ENCODE results near the gene ASF1B. TPM values are rescaled to one million over a fixed set of nuclear protein-coding genes. Genes with fewer than 3 reads are reported as not detected.
"Not testable (repeated sequence)": the region's sequence is repeated elsewhere in the genome, so short reads cannot be mapped to it uniquely, and the experiment has no call there.

The ASF1B gene
- total RNA-seq, 1 experiment from 2014 or later = 86.6 TPM

DNA sequence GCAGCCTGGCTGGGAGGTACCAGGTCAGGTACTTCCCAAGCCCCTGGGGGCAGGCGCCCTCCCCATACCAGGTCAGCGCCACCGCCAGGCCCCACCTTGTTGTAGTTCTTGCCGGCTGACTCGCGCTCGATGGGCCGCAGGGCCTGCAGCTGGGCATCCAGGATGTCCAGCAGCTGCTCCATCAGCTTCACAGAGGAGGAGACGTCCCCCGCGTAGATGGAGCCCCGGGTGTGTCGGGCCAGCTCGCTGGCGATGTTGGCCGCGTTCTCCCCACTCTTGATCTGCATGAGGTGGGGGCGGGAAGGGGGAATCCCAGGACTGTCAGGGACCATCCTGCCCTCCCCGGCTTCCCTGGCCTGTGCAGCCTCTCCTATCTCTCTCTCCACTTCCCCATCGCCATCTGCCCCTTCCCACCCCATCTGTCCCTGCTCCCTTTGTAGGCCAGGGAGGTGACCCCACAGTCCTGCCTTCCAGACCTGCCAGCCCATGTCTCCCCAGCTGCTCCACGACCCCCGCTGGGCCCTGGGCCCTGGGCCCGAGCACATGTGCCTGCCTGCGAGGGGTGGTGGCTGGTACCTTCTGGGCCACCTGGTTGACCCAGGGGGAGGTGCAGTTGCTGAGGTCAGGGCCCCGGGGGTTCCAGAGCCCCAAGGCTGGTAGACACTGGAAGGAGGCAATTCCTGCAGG lies 23.8 kb upstream of the ASF1B start:
- no peak for DNase-seq (ENCODE audit: low read depth)

GRCh38 chr19:14159059-14159458 lies 22.7 kb upstream of the ASF1B start:
- DNase-seq (ENCODE audit: low read depth) = no peak

- no peak for DNase-seq (ENCODE audit: low read depth)
These were observed 22.1 kb upstream of the ASF1B start for GRCh38 chr19:14158276-14159023.

- no peak for DNase-seq (ENCODE audit: low read depth)
These were observed 20.8 kb upstream of the ASF1B start for GRCh38 chr19:14156971-14157717.

DNA sequence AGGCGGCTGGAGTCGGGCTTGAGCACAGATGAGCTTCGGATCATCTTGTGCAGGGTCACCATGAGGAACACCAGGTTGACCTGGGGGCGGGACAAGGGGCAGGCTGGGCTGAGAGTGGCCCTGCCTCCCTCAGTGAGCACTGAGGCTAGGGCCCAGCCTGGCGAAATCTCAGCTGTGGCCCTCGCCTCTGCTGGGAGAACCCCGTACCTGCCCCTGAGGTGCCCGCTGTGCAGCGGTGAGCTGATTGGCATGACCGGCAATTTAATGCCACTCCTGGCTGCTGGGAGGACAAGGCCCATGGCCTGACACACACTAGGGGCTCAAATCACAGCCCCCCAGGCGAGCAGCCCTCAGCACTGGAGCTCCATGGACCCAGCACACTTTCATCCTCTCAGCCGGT lies 19.7 kb upstream of the ASF1B start:
- no peak for DNase-seq (ENCODE audit: low read depth)

GRCh38 chr19:14155371-14155770 lies 19.0 kb upstream of the ASF1B start:
- no peak for DNase-seq (ENCODE audit: low read depth)

GRCh38 chr19:14152713-14153112 lies 16.3 kb upstream of the ASF1B start:
- no peak for DNase-seq (ENCODE audit: low read depth)

DNA sequence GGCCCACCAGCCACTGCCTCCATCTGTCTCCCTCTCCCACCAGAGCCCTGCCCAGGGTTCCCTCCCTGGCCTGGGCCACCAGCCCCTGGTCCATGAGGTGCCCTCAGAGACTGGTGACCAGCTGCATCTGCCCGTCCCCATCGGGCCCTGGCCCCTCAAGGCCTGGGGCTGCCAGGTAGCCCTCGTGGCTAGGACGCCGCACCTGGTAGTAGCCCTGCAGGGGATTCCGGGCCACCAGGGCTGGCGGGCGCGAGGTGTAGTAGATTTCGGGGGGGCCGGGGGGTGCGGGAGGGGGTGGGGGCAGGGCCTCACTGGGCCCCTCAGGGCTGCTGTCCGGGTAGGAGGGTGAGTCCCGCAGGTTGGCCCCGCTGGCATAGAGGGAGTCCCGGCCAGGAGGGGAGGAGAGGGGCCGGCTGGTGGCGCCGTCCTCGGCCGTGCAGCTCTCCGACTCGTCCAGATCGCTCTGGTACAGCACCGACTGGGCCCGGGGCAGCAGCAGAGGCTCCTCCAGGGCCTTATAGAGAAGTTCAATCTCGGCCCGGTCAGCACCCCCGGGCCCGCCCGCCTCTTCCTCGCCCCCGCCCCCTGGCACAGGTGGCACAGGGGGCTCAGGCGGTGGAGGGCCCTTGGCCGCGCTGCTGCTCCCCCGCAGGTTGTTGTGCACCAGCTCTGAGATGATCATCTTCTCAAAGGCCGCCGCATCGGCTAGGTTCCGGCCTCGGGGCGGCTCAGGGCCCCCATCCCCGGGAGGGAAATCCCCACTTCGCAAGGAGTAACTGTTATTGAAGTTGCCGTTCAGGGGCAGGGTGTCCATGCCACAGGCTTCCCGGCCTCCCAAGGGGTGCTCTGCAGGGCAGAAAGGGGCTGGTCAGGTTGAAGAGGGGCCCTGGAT lies 14.6 kb upstream of the ASF1B start:
- DNase-seq (ENCODE audit: low read depth) = no peak

GRCh38 chr19:14150041-14150769 lies 13.8 kb upstream of the ASF1B start:
- DNase-seq (ENCODE audit: low read depth) = no peak

DNA sequence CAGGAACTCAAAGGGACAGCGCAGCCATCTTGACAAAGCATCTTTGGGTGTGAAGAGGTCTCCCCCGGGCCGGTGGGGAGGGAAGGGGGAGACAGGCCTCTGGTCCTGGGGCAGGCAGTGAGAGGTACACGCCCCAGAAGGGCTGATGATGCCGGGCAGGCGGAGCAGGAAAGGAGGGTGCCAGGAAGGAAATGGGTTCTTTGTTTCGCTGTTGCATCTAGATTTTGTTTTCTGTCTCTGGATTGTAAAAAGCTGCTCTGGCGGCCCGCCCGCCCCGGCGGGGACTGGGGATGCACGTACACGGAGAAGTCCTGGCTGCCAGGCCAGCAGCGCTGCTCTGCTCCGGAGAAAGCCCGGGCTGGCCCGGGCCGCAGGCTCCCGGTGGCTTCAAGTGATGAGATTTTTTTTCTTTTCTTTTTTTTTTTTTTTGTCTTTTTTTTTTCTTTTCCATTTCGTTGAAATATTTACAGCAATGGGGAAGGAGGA lies 13.2 kb upstream of the ASF1B start:
- DNase-seq (ENCODE audit: low read depth) = no peak

GRCh38 chr19:14148751-14149410 lies 12.5 kb upstream of the ASF1B start:
- DNase-seq (ENCODE audit: low read depth) = no peak

DNA sequence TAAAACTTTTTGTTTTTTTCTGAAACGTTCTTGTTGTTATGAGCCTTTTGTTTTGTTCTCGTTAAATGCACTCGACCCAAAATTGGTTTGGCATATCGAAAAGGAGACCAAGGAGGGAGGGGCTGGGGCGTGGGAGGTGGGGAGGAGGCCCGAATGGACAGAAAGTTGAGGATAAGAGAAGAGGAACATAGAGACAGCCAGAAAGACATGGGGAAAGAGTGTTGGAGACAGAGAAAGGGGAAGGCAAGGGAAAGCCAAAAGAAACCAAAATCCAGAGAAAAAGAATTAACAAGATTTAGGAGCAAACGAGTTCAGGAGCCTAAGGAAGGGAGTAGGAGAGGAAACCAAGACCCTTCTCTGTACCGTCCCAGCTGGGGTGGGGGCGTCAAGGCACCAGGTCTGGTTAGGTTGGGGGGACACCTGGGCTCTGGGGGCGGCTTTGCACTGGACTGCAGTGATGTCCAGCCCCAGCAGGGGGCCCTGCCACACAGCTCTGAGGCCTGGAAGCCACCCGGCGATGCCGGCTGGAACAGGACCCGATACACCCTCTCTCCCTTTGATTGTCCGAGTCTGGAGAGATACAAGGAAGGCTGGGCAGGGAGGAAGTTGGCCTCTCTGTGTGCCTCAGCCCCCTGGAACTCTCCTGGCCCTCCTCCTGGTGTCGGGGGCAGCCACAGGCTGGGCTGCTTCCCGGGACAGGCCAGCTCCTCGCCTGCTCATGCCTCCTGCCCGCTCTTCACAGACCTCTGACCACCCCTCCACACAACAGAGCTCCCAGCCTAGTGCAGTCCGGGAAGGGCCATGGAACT lies 11.6 kb upstream of the ASF1B start:
- DNase-seq (ENCODE audit: low read depth) = peak; percentile 37

GRCh38 chr19:14146789-14147216 lies 10.4 kb upstream of the ASF1B start:
- DNase-seq (ENCODE audit: low read depth) = peak; percentile 86

- not testable (repeated sequence) for DNase-seq (ENCODE audit: low read depth)
These were observed 9.8 kb upstream of the ASF1B start for GRCh38 chr19:14146169-14146568.

DNA sequence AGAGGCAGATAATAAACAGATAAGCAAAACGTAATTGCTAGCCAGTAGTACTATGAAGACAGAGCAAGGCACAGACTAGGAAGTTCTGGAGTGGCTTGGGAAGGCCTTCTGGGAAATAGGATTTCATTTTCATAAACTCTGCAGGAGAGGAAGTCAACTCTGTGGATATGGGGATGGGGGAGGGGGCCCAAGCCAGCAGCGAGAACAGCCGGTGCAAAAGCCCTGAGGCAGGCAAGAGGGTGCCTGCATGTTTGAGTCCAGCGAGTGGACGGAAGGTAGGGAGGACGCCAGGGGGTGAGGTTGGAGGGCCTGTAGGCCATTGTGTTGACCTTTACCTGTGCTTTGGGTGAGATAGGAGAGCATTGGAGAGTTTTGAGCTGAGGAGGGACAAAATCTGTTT lies 9.0 kb upstream of the ASF1B start:
- no peak for DNase-seq (ENCODE audit: low read depth)

DNA sequence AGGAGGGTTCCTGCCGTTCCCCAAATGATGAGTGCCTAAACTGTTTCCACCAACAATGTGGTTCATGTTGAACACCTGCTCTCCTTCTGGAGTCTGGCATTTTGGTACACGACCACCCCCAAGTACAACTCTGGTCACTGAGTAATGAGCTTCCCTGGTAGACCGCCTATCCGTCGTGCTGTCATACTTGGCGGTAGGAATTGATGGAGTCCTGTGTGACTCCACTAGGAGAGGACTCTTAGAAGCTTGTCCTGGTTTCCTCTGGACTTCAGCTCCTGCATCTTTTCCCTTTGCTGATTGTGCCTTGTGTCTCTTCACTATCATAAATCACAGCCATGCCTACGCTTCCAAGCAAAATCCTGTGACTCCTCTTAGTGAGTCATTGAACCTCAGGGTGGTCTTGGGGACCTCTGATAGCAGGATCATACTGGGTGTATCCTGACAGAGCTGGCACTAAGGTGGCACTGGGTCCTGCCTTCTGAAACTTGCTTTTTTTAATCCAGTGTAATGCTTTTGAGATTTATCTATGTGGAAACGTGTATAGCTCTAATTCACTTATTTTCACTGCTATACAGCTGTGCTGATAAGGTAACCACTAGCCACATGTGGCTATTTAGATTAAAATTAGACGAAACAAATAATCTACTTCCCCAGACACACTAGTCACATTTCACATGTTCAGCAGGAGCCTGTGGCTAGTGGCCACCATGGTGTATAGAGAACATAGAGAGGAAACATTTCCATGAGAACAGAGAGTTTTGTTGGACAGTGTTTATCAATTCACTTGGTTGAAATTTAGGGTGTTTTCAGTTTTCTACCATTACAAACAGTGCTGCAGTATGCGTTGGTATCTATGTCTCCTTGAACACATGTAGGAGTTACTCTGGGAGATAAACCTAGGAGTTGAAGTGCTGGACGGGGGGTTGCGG lies 6.1 kb upstream of the ASF1B start:
- DNase-seq (ENCODE audit: low read depth) = no peak

DNA sequence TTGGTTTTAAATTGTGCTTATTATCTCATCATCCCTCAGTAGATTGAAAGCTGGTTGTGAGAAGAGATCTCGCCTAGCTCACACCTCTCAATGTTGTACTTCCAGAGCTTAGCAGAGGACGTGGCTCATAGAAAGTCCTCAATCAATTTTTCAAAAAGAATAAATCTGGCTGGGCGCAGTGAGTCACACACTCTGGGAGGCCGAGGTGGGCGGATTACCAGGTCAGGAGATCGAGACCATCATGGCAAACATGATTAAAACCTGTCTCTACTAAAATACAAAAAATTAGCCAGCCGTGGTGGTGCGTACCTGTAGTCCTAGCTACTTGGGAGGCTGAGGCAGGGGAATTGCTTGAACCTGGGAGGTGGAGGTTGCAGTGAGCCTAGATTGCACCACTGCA lies 4.7 kb upstream of the ASF1B start:
- no peak for DNase-seq (ENCODE audit: low read depth)

GRCh38 chr19:14139944-14140343 lies 3.6 kb upstream of the ASF1B start:
- DNase-seq (ENCODE audit: low read depth) = peak; percentile 98
